ENCODE measurements around the gene SLC66A2. TPM values are rescaled to one million over a fixed set of nuclear protein-coding genes. Genes with fewer than 3 reads are reported as not detected.
A peak's percentile ranks its signal among the peaks of the same experiment; 100 is the strongest.

SLC66A2 gene
- total RNA-seq, 1 experiment from 2014 or later: 13.0 TPM

- H2AK5ac ChIP-seq (ENCODE audit: insufficient read length, low read length): no peak overlapping the region
- no peak overlapping the region for H3K27ac Mint-ChIP-seq
- no peaks in the 10 kb centered on the region for H3K79me2 ChIP-seq (ENCODE audit: insufficient read depth, low read length)
- H3K9me3 ChIP-seq (ENCODE audit: control insufficient read depth, low read depth, low read length): no peaks in the 10 kb centered on the region
- no peak overlapping the region for H2BK20ac ChIP-seq (ENCODE audit: low read depth, low read length, poor library complexity, severe bottlenecking)
- no peaks in the 10 kb centered on the region for H3K4me1 ChIP-seq (ENCODE audit: insufficient read depth, low read length)
- no peak overlapping the region for H4K8ac ChIP-seq (replicated peaks; ENCODE audit: insufficient read length, low read depth, low read length)
- H3K23ac ChIP-seq (ENCODE audit: insufficient read length, low read depth, low read length): no peak overlapping the region
- peaks cover 5% of the 10 kb centered on the region; the same call in 1 of the 2 replicates for H3K27me3 ChIP-seq (ENCODE audit: insufficient read depth, low read length)
- peaks cover 30% of the 10 kb centered on the region for H3K27me3 Mint-ChIP-seq (ENCODE audit: low read depth)
- WGBS (ENCODE audit: extremely low coverage, insufficient read length, low lambda C conversion rate): no CpG with 5 or more reads among the region's 14 CpGs
- H3K4me1 Mint-ChIP-seq: peaks cover 9 to 25% of the 10 kb centered on the region in 2 experiments
- no peaks in the 10 kb centered on the region for H3K9me3 Mint-ChIP-seq
- no peaks in the 10 kb centered on the region for H4K20me1 ChIP-seq (ENCODE audit: control insufficient read depth, insufficient read depth, insufficient read length)
- no peak overlapping the region for H3K4ac ChIP-seq (ENCODE audit: low read depth, low read length)
- H3K9ac ChIP-seq (ENCODE audit: extremely low read depth, insufficient read length, low read length): no peak overlapping the region
- peaks cover 0 to 7% (median 4%) of the 10 kb centered on the region in 3 experiments; a peak in 3 of 7 replicates for H3K36me3 Mint-ChIP-seq (ENCODE audit: insufficient read depth in 1 of 3, low read depth in 3 of 3)
- H3K27ac ChIP-seq (ENCODE audit: insufficient read length, low read depth, low read length): no peak overlapping the region
- no peak overlapping the region for H3K4me3 Mint-ChIP-seq
- H3K4me2 ChIP-seq (ENCODE audit: insufficient read depth, insufficient read length, low read length): no peak overlapping the region
- peak; percentile 24 for DNase-seq
- H2BK5ac ChIP-seq (ENCODE audit: insufficient read length, low read length): no peak overlapping the region
- H4K5ac ChIP-seq (ENCODE audit: insufficient read length, low read depth, low read length): no peak overlapping the region
- H4K91ac ChIP-seq (ENCODE audit: insufficient read length, low read depth, low read length): no peak overlapping the region
- no peak overlapping the region for H2BK120ac ChIP-seq (ENCODE audit: low read depth, low read length, poor library complexity, severe bottlenecking)
- no peak overlapping the region for H3K14ac ChIP-seq (ENCODE audit: insufficient read depth, low read length)
- no peak for TF ChIP-seq CTCF (conservative IDR thresholded peaks at IDR 0.05)
- H2BK15ac ChIP-seq (ENCODE audit: low read depth, low read length): no peak overlapping the region
- H3T11ph ChIP-seq (ENCODE audit: low read length): no peak overlapping the region
- peaks cover 4% of the 10 kb centered on the region for H3K23me2 ChIP-seq (ENCODE audit: insufficient read length, low read depth, low read length, poor library complexity, severe bottlenecking)
- no peak overlapping the region for H3K56ac ChIP-seq (ENCODE audit: insufficient read length, low read depth, low read length)
- H2AFZ ChIP-seq (ENCODE audit: low read length): no peak overlapping the region
- H3K79me1 ChIP-seq (ENCODE audit: insufficient read depth, low read depth, low read length, poor library complexity, severe bottlenecking): no peaks in the 10 kb centered on the region
- H2BK12ac ChIP-seq (ENCODE audit: insufficient read length, low read depth, low read length): no peak overlapping the region
- no peak overlapping the region for H3K18ac ChIP-seq (ENCODE audit: insufficient read length, low read depth, low read length)
Measured at GRCh38 chr18:79947054-79947755, 4.2 kb downstream of the SLC66A2 start.
